ENCODE measurements around the gene ZIC1. TPM values are rescaled to one million over a fixed set of nuclear protein-coding genes. Genes with fewer than 3 reads are reported as not detected.
A peak's percentile ranks its signal among the peaks of the same experiment; 100 is the strongest.

ZIC1 gene
- total and polyA plus RNA-seq, 2 of the 13 experiments (the other 11 are each of a cell fraction or from before 2014, with no cell fraction given): not detected

DNA sequence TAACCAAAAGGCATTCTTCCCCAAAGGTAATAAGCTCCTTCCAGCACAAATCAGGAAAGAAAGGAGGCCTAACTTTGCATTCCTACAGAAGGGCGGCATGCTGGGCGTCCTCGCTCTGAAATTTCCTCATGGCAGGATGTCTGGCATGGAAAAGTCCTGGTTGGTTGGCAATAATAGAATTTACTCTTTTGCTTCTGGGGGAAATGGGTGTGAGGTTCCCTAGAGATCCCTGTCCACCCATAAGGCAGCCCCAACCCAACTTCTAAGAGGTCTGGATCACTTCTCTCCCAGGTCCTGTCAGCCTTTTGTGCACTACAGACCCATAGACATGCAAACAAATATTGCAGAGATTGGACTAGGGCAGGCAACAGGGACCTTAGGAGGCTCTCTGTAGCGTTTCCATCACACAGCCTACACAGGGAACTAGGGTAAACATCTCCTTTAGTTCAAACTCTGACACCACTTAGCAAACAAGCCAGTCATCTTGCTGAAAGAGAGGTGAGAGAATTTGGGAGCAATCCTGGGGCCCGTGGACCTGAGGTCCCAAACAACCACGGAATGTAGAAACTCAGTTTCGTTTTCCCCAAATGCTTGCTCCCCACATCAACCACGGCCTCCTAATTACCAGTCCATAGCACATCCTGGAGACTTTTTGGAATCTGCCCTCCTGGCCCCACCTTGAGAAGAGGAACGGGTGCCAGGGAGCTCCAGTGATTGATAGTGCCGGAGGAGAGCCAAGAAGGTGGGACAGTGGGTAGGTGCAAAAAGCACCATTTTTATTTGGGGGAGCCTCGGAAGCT is 5.0 kb upstream of the ZIC1 start:
- Histone ChIP-seq H3K9me3 (ENCODE audit: low read length) (no peaks in the 10 kb centered on the region), H3K79me2 (ENCODE audit: insufficient read depth, low read length) (no peaks in the 10 kb centered on the region), H3K4me2 (ENCODE audit: low read depth, low read length) (no peak overlapping the region), H3K9ac (ENCODE audit: insufficient read depth, low read depth, low read length) (no peak overlapping the region), H3K27ac (ENCODE audit: extremely low read length, insufficient read depth, low read length) (no peak overlapping the region), H3K4me3 (replicated peaks in 1 of 3; ENCODE audit: insufficient read depth in 1 of 3, low read depth in 2 of 3, low read length in 3 of 3) (no peak overlapping the region), H3K27me3 (ENCODE audit: control insufficient read depth in 1 of 2, insufficient read depth in 2 of 2, low read length in 2 of 2) (peaks cover 2 to 49% of the 10 kb centered on the region in 2 experiments), H3K4me1 (ENCODE audit: insufficient read depth, low read length) (no peaks in the 10 kb centered on the region), H3K36me3 (replicated peaks in 1 of 2; ENCODE audit: control insufficient read depth in 1 of 2, insufficient read depth in 2 of 2, low read length in 2 of 2) (no peaks in the 10 kb centered on the region), H2AFZ (ENCODE audit: low read length) (no peak overlapping the region), H4K20me1 (ENCODE audit: insufficient read depth, low read length) (no peaks in the 10 kb centered on the region)
- POLR2A ChIA-PET: no interaction called here
- ATAC-seq: peak; percentile 70
- CTCF ChIA-PET (ENCODE audit: low intra/inter-chr PET ratio, low total read pairs): no interaction called here
- in situ Hi-C loops (cut with HindIII; ENCODE audit: extremely low pct_ligation_motif_present, low pct_unique_long_range_greater_than_20kb) (no loop called here), intact Hi-C loops (cut with micrococcal nuclease; ENCODE audit: unreplicated experiment) (no loop called here)
- no peak for TF ChIP-seq THAP9 (CRISPR knock-in tag; IDR thresholded peaks at IDR 0.05; ENCODE audit: borderline replicate concordance)
- TF ChIP-seq BRF2 (CRISPR knock-in tag; IDR thresholded peaks at IDR 0.05): no peak
- TF ChIP-seq ZNF296 (CRISPR knock-in tag; conservative IDR thresholded peaks at IDR 0.05): no peak
- no peak for TF ChIP-seq CREB1 (IDR thresholded peaks at IDR 0.05)
- no peak for TF ChIP-seq CREB1 (CRISPR knock-in tag; IDR thresholded peaks at IDR 0.05)
- TF ChIP-seq, protein P1, sequence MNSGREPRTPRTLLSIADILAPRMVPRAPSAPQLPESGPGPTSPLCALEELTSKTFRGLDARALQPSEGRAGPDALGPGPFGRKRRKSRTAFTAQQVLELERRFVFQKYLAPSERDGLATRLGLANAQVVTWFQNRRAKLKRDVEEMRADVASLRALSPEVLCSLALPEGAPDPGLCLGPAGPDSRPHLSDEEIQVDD (CRISPR knock-in tag; IDR thresholded peaks at IDR 0.05; ENCODE audit: borderline replicate concordance): no peak
- no peak for TF ChIP-seq IKZF1 (IDR thresholded peaks at IDR 0.05)
- TF ChIP-seq, protein P2, sequence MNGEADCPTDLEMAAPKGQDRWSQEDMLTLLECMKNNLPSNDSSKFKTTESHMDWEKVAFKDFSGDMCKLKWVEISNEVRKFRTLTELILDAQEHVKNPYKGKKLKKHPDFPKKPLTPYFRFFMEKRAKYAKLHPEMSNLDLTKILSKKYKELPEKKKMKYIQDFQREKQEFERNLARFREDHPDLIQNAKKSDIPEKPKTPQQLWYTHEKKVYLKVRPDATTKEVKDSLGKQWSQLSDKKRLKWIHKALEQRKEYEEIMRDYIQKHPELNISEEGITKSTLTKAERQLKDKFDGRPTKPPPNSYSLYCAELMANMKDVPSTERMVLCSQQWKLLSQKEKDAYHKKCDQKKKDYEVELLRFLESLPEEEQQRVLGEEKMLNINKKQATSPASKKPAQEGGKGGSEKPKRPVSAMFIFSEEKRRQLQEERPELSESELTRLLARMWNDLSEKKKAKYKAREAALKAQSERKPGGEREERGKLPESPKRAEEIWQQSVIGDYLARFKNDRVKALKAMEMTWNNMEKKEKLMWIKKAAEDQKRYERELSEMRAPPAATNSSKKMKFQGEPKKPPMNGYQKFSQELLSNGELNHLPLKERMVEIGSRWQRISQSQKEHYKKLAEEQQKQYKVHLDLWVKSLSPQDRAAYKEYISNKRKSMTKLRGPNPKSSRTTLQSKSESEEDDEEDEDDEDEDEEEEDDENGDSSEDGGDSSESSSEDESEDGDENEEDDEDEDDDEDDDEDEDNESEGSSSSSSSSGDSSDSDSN (CRISPR knock-in tag; IDR thresholded peaks at IDR 0.05): no peak
- 33% methylated on average over 11 of the region's 11 CpGs for WGBS (ENCODE audit: low lambda C conversion rate)
- DNase-seq (ENCODE audit: low spot score): no peak
- no TSS peak for BruUV-seq (replicated peaks)
- no peak for FAIRE-seq
